HT-29 (cell line): ENCODE results near the gene EP400. TPM values are rescaled to one million over a fixed set of nuclear protein-coding genes. Genes with fewer than 3 reads are reported as not detected.

ENCODE experiments used
- DNase-seq: peaks from one replicate; pipeline ENCODE4 v3.0.0-alpha.2; 2015; ENCODE audit warnings: low spot score
- total RNA-seq: library from RNA; depleted of rRNA; stranded (reverse); fragments of >200 nt; shearing (Covaris generic); gene quantifications from 2 replicates; pipeline ENCODE4 v1.2.3, GENCODE V29; 2014

EP400 gene
- total RNA-seq, 1 experiment from 2014 or later, result 12.2 TPM

GRCh38 chr12:131911028-131911650 is 38.6 kb upstream of the EP400 start:
- DNase-seq, result no peak

GRCh38 chr12:131911851-131912477 is 37.8 kb upstream of the EP400 start:
- no peak for DNase-seq

- DNase-seq, result peak; percentile 92
Measured at GRCh38 chr12:131912518-131913274, 37.0 kb upstream of the EP400 start.

GRCh38 chr12:131913666-131914065 is 36.1 kb upstream of the EP400 start:
- DNase-seq, result no peak

- DNase-seq, result no peak
Measured at GRCh38 chr12:131914179-131914702, 35.5 kb upstream of the EP400 start.

- DNase-seq, result no peak
Measured at GRCh38 chr12:131915000-131915689, 34.6 kb upstream of the EP400 start.

DNA sequence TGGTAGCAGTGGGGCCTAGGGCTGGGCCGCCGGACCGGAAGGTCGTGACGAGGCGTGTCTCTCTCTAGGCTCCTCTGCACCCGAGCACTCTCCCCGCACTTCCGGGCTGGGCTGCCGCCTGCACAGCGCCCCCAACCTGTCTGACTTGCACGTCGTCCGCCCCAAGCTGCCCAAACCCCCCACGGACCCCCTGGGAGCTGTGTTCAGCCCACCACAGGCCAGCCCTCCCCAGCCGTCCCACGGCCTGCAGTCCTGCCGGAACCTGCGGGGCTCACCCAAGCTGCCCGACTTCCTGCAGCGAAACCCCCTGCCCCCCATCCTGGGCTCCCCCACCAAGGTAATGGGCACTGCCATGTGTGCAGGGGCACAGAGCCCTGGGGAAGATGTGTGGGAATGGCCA is 33.9 kb upstream of the EP400 start:
- DNase-seq, result no peak

DNA sequence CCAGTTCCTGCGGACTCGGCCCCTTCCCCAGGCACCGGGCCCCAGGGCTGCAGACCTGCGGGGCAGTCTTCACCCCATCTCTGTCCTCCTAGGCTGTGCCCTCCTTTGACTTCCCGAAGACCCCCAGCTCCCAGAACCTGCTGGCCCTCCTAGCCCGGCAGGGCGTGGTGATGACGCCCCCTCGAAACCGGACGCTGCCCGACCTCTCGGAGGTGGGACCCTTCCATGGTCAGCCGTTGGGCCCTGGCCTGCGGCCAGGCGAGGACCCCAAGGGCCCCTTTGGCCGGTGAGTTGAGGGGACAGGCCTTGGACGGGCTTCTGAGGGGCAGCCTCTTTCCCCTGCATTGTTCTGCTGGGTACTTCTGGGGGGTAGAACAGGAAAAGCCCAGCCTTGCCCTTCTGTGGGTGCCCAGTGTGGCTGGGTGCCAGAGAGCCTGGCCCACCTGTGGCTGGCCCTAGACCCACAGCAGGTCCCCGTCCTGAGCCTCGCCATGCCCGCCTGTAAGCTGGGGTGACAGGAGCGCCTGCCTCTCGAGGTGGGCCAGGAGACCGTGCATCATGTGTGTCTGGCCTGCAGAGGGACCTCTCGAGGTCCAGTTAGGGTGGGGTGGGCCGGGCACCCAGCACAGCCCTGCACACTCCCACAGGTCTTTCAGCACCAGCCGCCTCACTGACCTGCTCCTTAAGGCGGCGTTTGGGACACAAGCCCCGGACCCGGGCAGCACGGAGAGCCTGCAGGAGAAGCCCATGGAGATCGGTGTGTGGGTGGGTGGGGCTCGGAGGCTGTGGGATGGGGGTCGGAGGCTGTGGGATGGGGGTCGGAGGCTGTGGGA is 33.2 kb upstream of the EP400 start:
- no peak for DNase-seq

- no peak for DNase-seq
Measured at GRCh38 chr12:131917139-131917710, 32.5 kb upstream of the EP400 start.

- no peak for DNase-seq
Measured at GRCh38 chr12:131917711-131918306, 31.9 kb upstream of the EP400 start.

GRCh38 chr12:131918311-131919050 is 31.3 kb upstream of the EP400 start:
- no peak for DNase-seq

DNA sequence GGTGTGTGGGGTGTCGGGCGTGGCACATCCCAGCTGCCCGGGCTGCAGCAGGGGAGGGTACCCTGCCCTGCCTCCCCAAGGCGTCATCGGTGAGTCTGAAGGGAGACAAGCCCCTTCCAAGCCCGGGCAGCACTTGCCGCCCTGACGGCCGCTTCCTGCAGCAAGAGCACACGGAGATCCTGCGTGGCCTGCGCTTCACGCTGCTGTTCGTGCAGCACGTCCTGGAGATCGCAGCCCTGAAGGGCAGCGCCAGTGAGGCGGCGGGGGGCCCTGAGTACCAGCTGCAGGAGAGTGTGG is 30.7 kb upstream of the EP400 start:
- no peak for DNase-seq

DNA sequence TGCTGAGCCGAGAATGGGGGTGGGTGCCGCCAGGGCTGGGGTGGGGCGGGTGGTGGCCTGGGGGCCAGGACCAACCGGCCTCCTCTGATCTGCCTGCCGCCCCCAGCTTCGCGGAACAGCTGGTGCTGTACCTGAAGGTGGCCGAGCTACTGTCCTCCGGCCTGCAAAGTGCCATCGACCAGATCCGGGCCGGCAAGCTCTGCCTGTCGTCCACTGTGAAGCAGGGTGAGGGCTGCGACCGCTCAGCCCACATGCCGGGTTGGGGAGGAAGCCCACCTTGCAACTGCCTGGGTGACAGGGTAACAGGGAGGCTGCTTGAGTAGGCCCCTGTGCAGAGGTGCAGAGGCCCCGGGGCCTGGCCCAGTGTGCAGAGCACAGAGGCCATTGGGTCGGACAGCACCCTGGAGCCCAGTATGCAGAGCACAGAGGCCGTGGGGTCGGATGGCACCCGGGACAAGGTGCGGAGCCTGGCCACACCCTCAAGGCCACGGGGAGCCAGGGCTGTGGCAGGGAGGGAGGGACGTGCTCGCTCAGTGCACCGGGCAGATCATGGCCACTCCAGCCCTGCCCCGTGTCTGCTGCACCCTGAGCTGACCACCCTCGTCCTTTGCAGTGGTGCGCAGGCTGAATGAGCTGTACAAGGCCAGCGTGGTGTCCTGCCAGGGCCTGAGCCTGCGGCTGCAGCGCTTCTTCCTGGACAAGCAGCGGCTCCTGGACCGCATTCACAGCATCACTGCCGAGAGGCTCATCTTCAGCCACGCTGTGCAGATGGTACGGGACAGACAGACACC is 30.2 kb upstream of the EP400 start:
- DNase-seq, result no peak

DNA sequence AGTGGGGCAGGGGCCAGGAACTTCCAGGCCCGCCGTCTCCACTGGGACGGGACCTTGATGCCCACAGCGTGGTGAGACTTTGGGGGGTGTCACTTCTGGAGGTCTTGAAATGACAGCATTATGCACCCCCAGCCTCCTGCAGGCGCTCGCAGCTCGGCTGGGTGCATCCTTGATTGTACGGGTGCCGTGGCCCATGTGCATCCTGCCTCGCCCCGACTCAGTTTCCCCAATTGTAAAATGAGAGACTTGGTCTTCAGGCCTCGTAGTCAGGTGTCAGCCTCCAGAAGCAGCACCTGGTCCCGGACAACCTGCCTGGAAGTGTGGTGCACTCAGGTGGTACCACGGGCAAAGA is 29.6 kb upstream of the EP400 start:
- DNase-seq, result no peak

DNA sequence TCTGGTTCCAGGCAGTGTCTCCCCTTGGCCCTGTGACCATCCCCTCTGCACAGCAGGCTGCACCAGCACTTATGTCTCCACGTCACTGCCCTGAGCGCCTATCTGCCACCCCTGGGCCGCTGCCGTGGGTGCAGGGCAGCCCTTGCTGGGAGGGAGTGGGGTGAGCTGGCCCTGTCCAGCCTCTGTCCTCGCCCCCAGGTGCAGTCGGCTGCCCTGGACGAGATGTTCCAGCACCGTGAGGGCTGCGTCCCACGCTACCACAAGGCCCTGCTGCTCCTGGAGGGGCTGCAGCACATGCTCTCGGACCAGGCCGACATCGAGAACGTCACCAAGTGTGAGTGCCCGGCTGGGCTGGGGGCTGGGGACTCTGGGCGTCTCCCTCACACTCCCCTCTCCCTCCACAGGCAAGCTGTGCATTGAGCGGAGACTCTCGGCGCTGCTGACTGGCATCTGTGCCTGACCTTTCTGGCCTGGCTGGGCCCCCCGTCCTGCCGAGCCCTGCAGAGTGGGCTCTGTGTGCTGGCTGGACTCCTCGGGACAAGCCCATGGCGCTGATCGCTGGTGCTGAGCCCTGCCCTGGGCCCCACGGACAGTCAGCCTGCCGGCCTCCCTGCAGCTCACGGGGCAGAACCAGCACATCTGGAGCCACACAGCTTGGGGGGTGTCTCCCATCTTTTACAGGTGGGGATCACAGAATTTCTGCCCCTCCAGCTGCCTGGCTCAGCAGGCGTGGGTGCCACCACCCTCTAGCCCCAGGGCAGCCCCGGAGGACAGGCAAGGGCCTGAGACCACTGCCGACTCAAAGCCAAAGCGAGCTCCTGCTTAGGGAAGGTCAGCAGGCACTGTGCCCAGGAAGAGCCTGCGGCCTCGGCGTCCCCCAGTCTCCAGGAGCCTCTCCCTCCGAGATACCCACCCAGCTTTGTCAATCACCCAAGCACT is 28.6 kb upstream of the EP400 start:
- DNase-seq, result no peak

GRCh38 chr12:131921866-131922769 is 27.6 kb upstream of the EP400 start:
- peak; percentile 13 for DNase-seq

- DNase-seq, result no peak
Measured at GRCh38 chr12:131922772-131923171, 27.0 kb upstream of the EP400 start.
